RWPE1 (cell line): Measurements from ENCODE around the gene PLPP3.

ENCODE experiments used
- CTCF ChIA-PET: fragments of 350-600 bp; sonication (Branson Sonifier 250); formaldehyde crosslinking; extraction: SDS; loops from one replicate; lab custom pipeline; 2021; lab: Yijun Ruan, JAX
- POLR2A ChIA-PET: fragments of 400-600 bp; formaldehyde crosslinking; extraction: SDS; loops from one replicate; lab custom pipeline; 2020; ENCODE audit warnings: antibody characterized with exemption; ENCODE audit not compliant: low non-redundant PET; lab: Yijun Ruan, JAX
- DNase-seq: peaks from one replicate; pipeline ENCODE4 v3.0.0; 2012; ENCODE audit warnings: low spot score
- H3K27ac ChIP-seq: fragments of 450-650 bp; 2 replicates; pipeline ENCODE4 v1.5.1; 2017
- CTCF ChIP-seq: fragments of 450-650 bp; conservative IDR thresholded peaks from 2 replicates; pipeline ENCODE4 v1.5.1; 2017; ENCODE audit warnings: low read depth, mild to moderate bottlenecking

The PLPP3 gene

GRCh38 chr1:56562891-56563452 is 16.4 kb downstream of the PLPP3 start:
- DNase-seq, result no peak
- no peak for TF ChIP-seq CTCF
- H3K27ac ChIP-seq, result no peak overlapping the region
- CTCF ChIA-PET, result no interaction called here
- POLR2A ChIA-PET, result no interaction called here

DNA sequence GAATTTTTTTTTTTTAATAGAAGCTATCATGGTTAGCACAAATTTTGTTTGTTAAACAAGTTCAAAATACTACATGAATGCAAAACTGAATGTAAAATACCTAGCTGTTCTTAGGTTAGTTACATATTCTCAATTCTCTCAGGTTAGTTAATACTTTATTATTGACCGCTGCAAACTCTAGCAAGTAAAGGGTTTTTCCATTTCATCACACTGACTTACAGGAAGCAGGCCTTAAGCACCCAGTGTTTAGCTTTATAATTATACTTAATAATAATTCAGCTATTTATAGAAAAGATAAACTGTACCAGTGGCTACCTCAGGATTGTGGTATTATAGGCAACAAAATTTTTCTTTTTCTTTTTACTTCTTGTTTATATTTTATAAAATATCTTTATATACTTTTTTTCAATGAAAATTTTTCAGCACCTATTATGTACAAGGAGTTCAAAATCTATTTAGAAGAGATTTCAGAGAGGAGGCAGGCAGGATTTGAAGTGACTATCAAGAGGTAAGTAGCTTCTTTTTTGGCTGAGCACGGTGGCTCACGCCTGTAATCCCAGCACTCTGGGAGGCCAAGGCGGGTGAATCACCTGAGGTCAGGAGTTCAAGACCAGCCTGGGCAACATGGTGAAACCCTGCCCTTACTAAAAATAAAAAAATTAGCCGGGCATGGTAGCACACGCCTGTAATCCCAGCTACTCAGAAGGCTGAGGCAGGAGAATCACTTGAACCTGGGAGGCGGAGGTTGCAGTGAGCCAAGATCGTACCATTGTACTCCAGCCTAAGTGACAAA is 17.9 kb downstream of the PLPP3 start:
- DNase-seq, result no peak
- ChIA-PET POLR2A (no interaction called here), CTCF (interaction anchor here (0.9 kb wide), 1 partner anchor 14 kb away, joined by 4 read pairs; no protein-coding TSS in a partner anchor)
- TF ChIP-seq CTCF, result no peak
- no peak overlapping the region for H3K27ac ChIP-seq

DNA sequence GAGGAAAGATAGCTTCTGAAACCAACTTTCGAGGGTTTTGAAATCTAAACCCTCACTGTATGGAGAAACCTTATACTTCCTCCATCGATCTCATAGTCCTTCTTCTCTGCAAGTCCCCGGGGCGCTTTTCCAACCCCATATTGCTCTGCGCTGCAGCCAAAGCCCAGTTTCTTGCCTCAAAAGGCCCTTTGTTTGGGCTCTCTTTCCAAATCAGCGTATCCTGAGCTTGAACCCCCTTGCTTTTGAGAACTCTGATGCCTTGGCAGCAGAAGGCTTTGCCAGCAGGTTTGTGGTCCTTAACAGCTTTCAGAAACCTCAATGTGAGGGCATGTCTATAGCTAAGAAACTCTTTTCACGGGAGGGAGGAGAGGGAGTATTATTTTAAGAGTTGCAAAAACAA is 21.6 kb downstream of the PLPP3 start:
- ChIA-PET CTCF (interaction anchor here (0.6 kb wide), 2 partner anchors 15 to 50 kb away, joined by 3 to 7 read pairs; no protein-coding TSS in a partner anchor), POLR2A (no interaction called here)
- no peak for DNase-seq
- H3K27ac ChIP-seq, result no peak overlapping the region
- TF ChIP-seq CTCF, result no peak

DNA sequence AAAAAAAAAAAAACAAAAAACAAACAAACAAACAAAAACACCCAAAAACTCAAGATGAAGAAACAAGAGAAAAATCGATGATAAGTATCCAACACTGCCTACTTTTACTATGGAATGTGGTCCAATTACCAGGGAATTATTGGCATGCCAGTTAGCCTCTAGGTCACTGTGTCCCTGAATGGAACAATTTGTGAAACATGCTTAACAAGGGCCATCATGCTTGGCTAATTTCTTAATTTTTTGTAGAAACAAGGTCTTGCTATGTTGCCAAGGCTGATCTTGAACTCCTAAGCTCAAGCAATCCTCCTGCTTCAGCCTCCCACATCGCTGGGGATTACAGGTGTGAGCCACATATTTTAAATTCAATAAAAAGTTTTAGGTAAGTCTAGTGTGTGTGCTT is 23.9 kb downstream of the PLPP3 start:
- H3K27ac ChIP-seq, result no peak overlapping the region
- ChIA-PET CTCF (no interaction called here), POLR2A (no interaction called here)
- no peak for TF ChIP-seq CTCF
- no peak for DNase-seq

DNA sequence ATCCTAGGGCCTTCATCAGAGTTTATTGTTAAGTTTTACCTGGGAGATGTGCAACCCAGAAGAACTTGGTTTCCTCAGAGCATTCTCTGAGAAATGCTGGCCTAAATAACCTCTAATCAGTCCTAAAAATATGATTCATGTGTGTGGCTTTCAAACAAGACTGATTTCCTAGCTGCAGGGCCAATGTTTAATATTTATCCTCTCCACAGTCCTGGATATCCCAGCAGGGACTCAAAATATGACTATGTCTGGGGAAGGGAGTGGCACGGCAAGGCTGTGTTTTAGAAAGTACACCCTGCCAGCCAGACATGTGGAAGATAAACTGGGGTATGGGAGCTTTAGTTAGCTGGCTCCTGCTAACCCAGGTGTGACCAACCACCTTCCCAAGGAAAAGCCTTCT is 26.3 kb downstream of the PLPP3 start:
- POLR2A ChIA-PET, result no interaction called here
- TF ChIP-seq CTCF, result no peak

GRCh38 chr1:56552349-56552748 is 27.0 kb downstream of the PLPP3 start:
- CTCF ChIA-PET, result interaction anchor here (0.6 kb wide), 1 partner anchor 120 kb away, joined by 4 read pairs; no protein-coding TSS in a partner anchor

More for the DNA sequence above, 26.3 kb downstream of the PLPP3 start:
- H3K27ac ChIP-seq, result no peak overlapping the region
- CTCF ChIA-PET, result no interaction called here
- no peak for DNase-seq

More at GRCh38 chr1:56552349-56552748, 27.0 kb downstream of the PLPP3 start:
- POLR2A ChIA-PET, result no interaction called here
- TF ChIP-seq CTCF, result no peak
- no peak for DNase-seq
- H3K27ac ChIP-seq, result no peak overlapping the region
